ENCODE results near the gene IGF2BP2.
"Not testable (repeated sequence)": the region's sequence is repeated elsewhere in the genome, so short reads cannot be mapped to it uniquely, and the experiment has no call there.

The IGF2BP2 gene

GRCh38 chr3:185797993-185798830, 26.6 kb downstream of the IGF2BP2 start:
- no peak for DNase-seq

- DNase-seq = no peak
Observed at GRCh38 chr3:185797108-185797881, 27.5 kb downstream of the IGF2BP2 start.

- peak in 1 of 2 experiments; percentile 16 for DNase-seq
Observed at GRCh38 chr3:185796431-185797107, 28.3 kb downstream of the IGF2BP2 start.

GRCh38 chr3:185793381-185793780, 31.5 kb downstream of the IGF2BP2 start:
- no peak for DNase-seq

- DNase-seq = no peak
Observed at GRCh38 chr3:185792955-185793354, 31.9 kb downstream of the IGF2BP2 start.

GRCh38 chr3:185789891-185790830, 34.7 kb downstream of the IGF2BP2 start:
- DNase-seq = no peak

GRCh38 chr3:185789134-185789533, 35.7 kb downstream of the IGF2BP2 start:
- no peak for DNase-seq

- DNase-seq = no peak
Observed at GRCh38 chr3:185788292-185788691, 36.5 kb downstream of the IGF2BP2 start.

GRCh38 chr3:185786956-185787877, 37.6 kb downstream of the IGF2BP2 start:
- no peak for DNase-seq

GRCh38 chr3:185786258-185786657, 38.6 kb downstream of the IGF2BP2 start:
- not testable (repeated sequence) for DNase-seq

- DNase-seq = no peak
Observed at GRCh38 chr3:185784317-185784716, 40.5 kb downstream of the IGF2BP2 start.

- no peak for DNase-seq
Observed at GRCh38 chr3:185781759-185782158, 43.1 kb downstream of the IGF2BP2 start.

- DNase-seq = no peak
Observed at GRCh38 chr3:185779461-185779860, 45.4 kb downstream of the IGF2BP2 start.

GRCh38 chr3:185778821-185779220, 46.0 kb downstream of the IGF2BP2 start:
- DNase-seq = no peak

GRCh38 chr3:185778094-185778493, 46.7 kb downstream of the IGF2BP2 start:
- DNase-seq = no peak

- DNase-seq = no peak
Observed at GRCh38 chr3:185770109-185770508, 54.7 kb downstream of the IGF2BP2 start.

- DNase-seq = peak in 1 of 2 experiments; percentile 50
Observed at GRCh38 chr3:185768578-185768982, 56.3 kb downstream of the IGF2BP2 start.

GRCh38 chr3:185767002-185767688, 57.7 kb downstream of the IGF2BP2 start:
- DNase-seq = no peak

GRCh38 chr3:185766329-185767001, 58.4 kb downstream of the IGF2BP2 start:
- DNase-seq = no peak

- no peak for DNase-seq
Observed at GRCh38 chr3:185764980-185765370, 59.9 kb downstream of the IGF2BP2 start.
